Endothelial cell of umbilical vein (primary cell): ENCODE measurements around the gene CCL2. TPM values are rescaled to one million over a fixed set of nuclear protein-coding genes. Genes with fewer than 3 reads are reported as not detected.

Experiments used
- BruUV-seq: library from RNA; stranded (reverse); fragments of 400-500 nt; replicated peaks from 2 replicates; lab custom pipeline; 2021; lab: Mats Ljungman, UMichigan
- CTCF ChIA-PET: fragments of 300-600, 350-600 bp; sonication (Branson Sonifier 250); formaldehyde crosslinking; loops from one replicate; lab custom pipeline; 2021; ENCODE audit warnings: antibody characterized with exemption, inconsistent platforms; lab: Charles Lee
- POLR2A ChIA-PET: fragments of 300-600, 350-600 bp; sonication (Branson Sonifier 250); formaldehyde crosslinking; loops from one replicate; lab custom pipeline; 2021; ENCODE audit warnings: antibody characterized with exemption, inconsistent platforms; lab: Charles Lee
- DNase-seq: peaks from one replicate; pipeline ENCODE4 v3.0.0-alpha.2; 2011; ENCODE audit warnings: low read depth, low spot score
- FAIRE-seq: peaks from 2 replicates; lab custom pipeline; 2011; peaks lifted over from hg19 to GRCh38; lab: Jason Lieb, UNC
- H2AFZ ChIP-seq: 2 replicates; pipeline ENCODE4 v1.6.0; 2012; ENCODE audit warnings: low read depth, low read length, control low read depth, inconsistent platforms
- H3K27ac ChIP-seq: 2 replicates; pipeline ENCODE4 v1.5.1; 2011; ENCODE audit warnings: low read depth, mild to moderate bottlenecking, control low read depth, low read length, moderate library complexity; ENCODE audit not compliant: insufficient read depth
- H3K27me3 ChIP-seq, 2 experiments: 2 replicates each; pipeline versions ENCODE4 v1.6.0 to v1.6.1; 2011; ENCODE audit warnings: low read length in 2 of 2, mixed read lengths in 1 of 2; ENCODE audit not compliant: control insufficient read depth in 2 of 2, insufficient read depth in 2 of 2
- H3K36me3 ChIP-seq, 2 experiments: 2 replicates in 1 of 2; 3 replicates in 1 of 2; pipeline ENCODE4 v1.5.1; 2011; ENCODE audit warnings: low read length in 2 of 2, mild to moderate bottlenecking in 1 of 2, moderate library complexity in 1 of 2; ENCODE audit not compliant: control insufficient read depth in 2 of 2, insufficient read depth in 2 of 2; ENCODE audit errors: extremely low read depth in 1 of 2
- H3K4me1 ChIP-seq: 3 replicates; pipeline ENCODE4 v1.5.1; 2011; ENCODE audit warnings: mild to moderate bottlenecking, low read length; ENCODE audit not compliant: control insufficient read depth, insufficient read depth; ENCODE audit errors: extremely low read depth
- H3K4me2 ChIP-seq: 2 replicates; pipeline ENCODE4 v1.6.1; 2011; ENCODE audit warnings: low read length, control low read depth, mixed read lengths; ENCODE audit not compliant: insufficient read depth
- H3K4me3 ChIP-seq, 3 experiments: fragments of 200-600 bp in 1 of 3; sonication (generic), shearing (Covaris generic) in 1 of 3; replicated peaks in 1 of 3; 2 replicates each; pipeline ENCODE4 v1.5.1; 2011 to 2016; ENCODE audit warnings: control low read depth in 3 of 3, low read length in 3 of 3, mild to moderate bottlenecking in 2 of 3, inconsistent platforms in 1 of 3, low read depth in 1 of 3, moderate library complexity in 1 of 3; ENCODE audit not compliant: insufficient read depth in 1 of 3
- H3K79me2 ChIP-seq: 2 replicates; pipeline ENCODE4 v1.6.0; 2012; ENCODE audit warnings: low read length, inconsistent platforms; ENCODE audit not compliant: control insufficient read depth, insufficient read depth
- H3K9ac ChIP-seq: replicated peaks from 2 replicates; pipeline ENCODE3; 2011; ENCODE audit warnings: low read length, control low read depth; ENCODE audit not compliant: insufficient read depth; ENCODE audit errors: extremely low read depth
- H3K9me1 ChIP-seq: replicated peaks from 3 replicates; pipeline ENCODE4 v1.6.0; 2011; ENCODE audit warnings: mild to moderate bottlenecking, low read length; ENCODE audit not compliant: control insufficient read depth, insufficient read depth; ENCODE audit errors: extremely low read depth
- H3K9me3 ChIP-seq: replicated peaks from 2 replicates; pipeline ENCODE4 v1.5.1; 2012; ENCODE audit warnings: low read length, inconsistent platforms; ENCODE audit not compliant: control insufficient read depth, insufficient read depth
- H4K20me1 ChIP-seq: replicated peaks from 2 replicates; pipeline ENCODE3; 2011; ENCODE audit warnings: mild to moderate bottlenecking, low read length; ENCODE audit not compliant: control insufficient read depth, insufficient read depth; ENCODE audit errors: extremely low read depth
- EZH2 ChIP-seq: IDR thresholded peaks from 2 replicates; pipeline ENCODE4 v1.6.1; 2012; ENCODE audit warnings: borderline replicate concordance, low read depth, mild to moderate bottlenecking, moderate library complexity, low read length, inconsistent platforms; ENCODE audit not compliant: severe bottlenecking
- JUN ChIP-seq: IDR thresholded peaks from 2 replicates; pipeline ENCODE4 v1.6.1; 2011; ENCODE audit warnings: borderline replicate concordance, low read depth; ENCODE audit not compliant: insufficient read length, insufficient read depth
- POLR2A ChIP-seq: IDR thresholded peaks from 2 replicates; pipeline ENCODE4 v1.6.1; 2012; ENCODE audit warnings: low read depth, mild to moderate bottlenecking, control low read depth, low read length
- POLR2AphosphoS5 ChIP-seq: IDR thresholded peaks from 2 replicates; pipeline ENCODE4 v1.6.1; 2012; ENCODE audit warnings: low read depth, mild to moderate bottlenecking, control low read depth, low read length, moderate library complexity; ENCODE audit not compliant: insufficient read depth
- dilution Hi-C: fragments of 300-500 bp; cut with MboI; formaldehyde crosslinking; loops from one replicate; pipeline ENCODE4 v1.15.0; 2019; ENCODE audit warnings: low sequenced_read_pairs; ENCODE audit not compliant: extremely low pct_ligation_motif_present
- intact Hi-C: fragments of 100-400 bp; cut with micrococcal nuclease; formaldehyde crosslinking; loops from one replicate; pipeline ENCODE4 v1.10.0; 2022
- polyA plus RNA-seq, 4 experiments: library from polyadenylated mRNA; depleted of rRNA in 3 of 4; stranded (reverse) in 3 of 4; unstranded in 1 of 4; fragments of >200 nt; gene quantifications; 2 replicates each; pipeline versions ENCODE4 v1.2.1 to v1.2.3, GENCODE V29; 2011 to 2012; ENCODE audit warnings: missing spikeins in 1 of 4
- total RNA-seq: library from RNA; stranded (reverse); gene quantifications from 2 replicates; pipeline ENCODE4 v1.2.3, GENCODE V29; 2021

The CCL2 gene
- total and polyA plus RNA-seq, 2 donors (not counting 3 experiments of a cell fraction or from before 2014, with no cell fraction given), result 238 to 599 TPM

DNA sequence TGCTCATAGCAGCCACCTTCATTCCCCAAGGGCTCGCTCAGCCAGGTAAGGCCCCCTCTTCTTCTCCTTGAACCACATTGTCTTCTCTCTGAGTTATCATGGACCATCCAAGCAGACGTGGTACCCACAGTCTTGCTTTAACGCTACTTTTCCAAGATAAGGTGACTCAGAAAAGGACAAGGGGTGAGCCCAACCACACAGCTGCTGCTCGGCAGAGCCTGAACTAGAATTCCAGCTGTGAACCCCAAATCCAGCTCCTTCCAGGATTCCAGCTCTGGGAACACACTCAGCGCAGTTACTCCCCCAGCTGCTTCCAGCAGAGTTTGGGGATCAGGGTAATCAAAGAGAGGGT is 272 bp downstream of the CCL2 start:
- Histone ChIP-seq H3K9me3 (no peaks in the 10 kb centered on the region), H3K27me3 (no peaks in the 10 kb centered on the region), H3K4me3 (peak overlapping the region in 2 of 3 experiments; percentile 43 to 46), H4K20me1 (no peaks in the 10 kb centered on the region), H3K36me3 (peaks cover 0 to 4% of the 10 kb centered on the region in 2 experiments), H3K27ac (peak overlapping the region; percentile 96), H3K4me2 (peak overlapping the region; percentile 55), H3K79me2 (no peaks in the 10 kb centered on the region), H2AFZ (peak overlapping the region; percentile 18), H3K9me1 (no peaks in the 10 kb centered on the region), H3K9ac (peak overlapping the region; percentile 83), H3K4me1 (peaks cover 75% of the 10 kb centered on the region)
- intact Hi-C loops (loop anchor here (1.0 to 10.0 kb wide), 5 partner anchors 14 to 1119 kb away; partner anchors contain the start of genes SLFN11 and SLFN5), dilution Hi-C loops (no loop called here)
- TF ChIP-seq POLR2A (peak; percentile 33), JUN (no peak)
- no peak for DNase-seq
- FAIRE-seq, result no peak
- BruUV-seq, result TSS peak; percentile 73
- CTCF ChIA-PET, result interaction anchor here (1.0 to 3.7 kb wide), 8 partner anchors 17 to 106 kb away, joined by 3 to 19 read pairs (median 5); no protein-coding TSS in a partner anchor
- POLR2A ChIA-PET, result interaction anchor here (1.2 to 2.8 kb wide), 4 partner anchors 13 to 21 kb away, joined by 4 to 16 read pairs (median 9); no protein-coding TSS in a partner anchor

DNA sequence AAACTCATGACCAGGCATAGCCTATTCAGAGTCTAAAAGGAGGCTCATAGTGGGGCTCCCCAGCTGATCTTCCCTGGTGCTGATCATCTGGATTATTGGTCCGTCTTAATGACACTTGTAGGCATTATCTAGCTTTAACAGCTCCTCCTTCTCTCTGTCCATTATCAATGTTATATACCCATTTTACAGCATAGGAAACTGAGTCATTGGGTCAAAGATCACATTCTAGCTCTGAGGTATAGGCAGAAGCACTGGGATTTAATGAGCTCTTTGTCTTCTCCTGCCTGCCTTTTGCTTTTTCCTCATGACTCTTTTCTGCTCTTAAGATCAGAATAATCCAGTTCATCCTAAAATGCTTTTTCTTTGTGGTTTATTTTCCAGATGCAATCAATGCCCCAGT is 756 bp downstream of the CCL2 start:
- Histone ChIP-seq H3K9ac (peak overlapping the region; percentile 83), H3K36me3 (peaks cover 0 to 4% of the 10 kb centered on the region in 2 experiments), H3K27me3 (no peaks in the 10 kb centered on the region), H3K4me3 (peak overlapping the region in 2 of 3 experiments; percentile 43 to 46), H3K79me2 (no peaks in the 10 kb centered on the region), H3K4me1 (peaks cover 70% of the 10 kb centered on the region), H2AFZ (no peak overlapping the region), H3K27ac (peak overlapping the region; percentile 96), H3K9me1 (no peaks in the 10 kb centered on the region), H3K9me3 (no peaks in the 10 kb centered on the region), H4K20me1 (no peaks in the 10 kb centered on the region), H3K4me2 (peak overlapping the region; percentile 55)
- BruUV-seq, result no TSS peak
- dilution Hi-C loops, result no loop called here
- intact Hi-C loops, result loop anchor here (1.0 to 10.0 kb wide), 5 partner anchors 15 to 1119 kb away; partner anchors contain the start of genes SLFN11 and SLFN5
- DNase-seq (peak; percentile 10), FAIRE-seq (no peak)
- ChIA-PET CTCF (interaction anchor here (1.1 to 3.7 kb wide), 5 partner anchors 20 to 106 kb away, joined by 3 to 19 read pairs (median 15); no protein-coding TSS in a partner anchor), POLR2A (interaction anchor here (1.1 to 2.8 kb wide), 4 partner anchors 12 to 21 kb away, joined by 3 to 16 read pairs (median 8); no protein-coding TSS in a partner anchor)
- TF ChIP-seq POLR2AphosphoS5 (peak; percentile 11), EZH2 (no peak)
